ENCODE measurements around the gene SLC25A21. TPM values are rescaled to one million over a fixed set of nuclear protein-coding genes. Genes with fewer than 3 reads are reported as not detected.

Gene SLC25A21
- total and polyA plus RNA-seq, 2 experiments from 2014 or later, result 10.6 to 12.1 TPM

DNA sequence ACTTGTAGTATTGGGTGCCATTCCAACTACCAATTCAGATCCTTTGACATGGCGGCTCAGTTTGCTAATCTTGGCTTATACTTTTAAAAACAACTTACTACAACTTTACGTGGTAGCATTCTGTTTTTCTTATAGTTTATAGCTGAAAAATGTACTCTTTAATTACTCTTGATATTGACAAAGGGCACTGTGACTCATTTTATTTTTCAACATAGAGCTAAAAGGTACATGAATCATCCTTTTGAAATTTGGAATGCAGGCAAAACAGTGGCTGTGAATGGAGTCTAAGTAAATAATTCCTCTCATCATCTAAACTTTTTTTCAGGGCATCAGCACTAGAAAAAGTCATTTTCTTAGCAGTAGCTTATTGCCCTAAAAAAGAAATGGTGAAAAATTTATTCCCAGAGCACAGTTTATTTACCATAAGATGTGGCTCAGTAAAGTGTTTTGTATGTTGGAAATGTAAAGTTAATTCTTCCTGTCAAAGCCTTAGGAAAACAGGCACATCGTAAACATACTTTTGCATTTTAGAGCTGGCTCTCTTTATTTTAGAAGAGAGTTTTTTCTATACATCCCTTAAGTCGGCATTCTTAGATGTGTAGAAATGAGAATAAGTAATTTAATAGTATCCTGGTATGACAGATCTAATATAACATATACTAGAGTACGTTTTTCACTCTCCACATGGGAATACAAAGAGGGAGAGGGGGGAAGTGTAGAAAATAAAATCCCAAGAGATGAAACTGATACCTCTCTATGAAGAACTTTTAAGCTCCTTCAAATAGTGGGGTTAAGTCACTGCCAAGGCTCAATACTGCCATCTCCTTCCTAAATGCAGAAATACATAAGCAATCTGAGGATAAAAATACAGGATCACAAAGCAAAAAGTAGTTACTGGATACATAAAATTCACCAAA is 55.2 kb downstream of the SLC25A21 start (continued):
- TF ChIP-seq, protein P1, sequence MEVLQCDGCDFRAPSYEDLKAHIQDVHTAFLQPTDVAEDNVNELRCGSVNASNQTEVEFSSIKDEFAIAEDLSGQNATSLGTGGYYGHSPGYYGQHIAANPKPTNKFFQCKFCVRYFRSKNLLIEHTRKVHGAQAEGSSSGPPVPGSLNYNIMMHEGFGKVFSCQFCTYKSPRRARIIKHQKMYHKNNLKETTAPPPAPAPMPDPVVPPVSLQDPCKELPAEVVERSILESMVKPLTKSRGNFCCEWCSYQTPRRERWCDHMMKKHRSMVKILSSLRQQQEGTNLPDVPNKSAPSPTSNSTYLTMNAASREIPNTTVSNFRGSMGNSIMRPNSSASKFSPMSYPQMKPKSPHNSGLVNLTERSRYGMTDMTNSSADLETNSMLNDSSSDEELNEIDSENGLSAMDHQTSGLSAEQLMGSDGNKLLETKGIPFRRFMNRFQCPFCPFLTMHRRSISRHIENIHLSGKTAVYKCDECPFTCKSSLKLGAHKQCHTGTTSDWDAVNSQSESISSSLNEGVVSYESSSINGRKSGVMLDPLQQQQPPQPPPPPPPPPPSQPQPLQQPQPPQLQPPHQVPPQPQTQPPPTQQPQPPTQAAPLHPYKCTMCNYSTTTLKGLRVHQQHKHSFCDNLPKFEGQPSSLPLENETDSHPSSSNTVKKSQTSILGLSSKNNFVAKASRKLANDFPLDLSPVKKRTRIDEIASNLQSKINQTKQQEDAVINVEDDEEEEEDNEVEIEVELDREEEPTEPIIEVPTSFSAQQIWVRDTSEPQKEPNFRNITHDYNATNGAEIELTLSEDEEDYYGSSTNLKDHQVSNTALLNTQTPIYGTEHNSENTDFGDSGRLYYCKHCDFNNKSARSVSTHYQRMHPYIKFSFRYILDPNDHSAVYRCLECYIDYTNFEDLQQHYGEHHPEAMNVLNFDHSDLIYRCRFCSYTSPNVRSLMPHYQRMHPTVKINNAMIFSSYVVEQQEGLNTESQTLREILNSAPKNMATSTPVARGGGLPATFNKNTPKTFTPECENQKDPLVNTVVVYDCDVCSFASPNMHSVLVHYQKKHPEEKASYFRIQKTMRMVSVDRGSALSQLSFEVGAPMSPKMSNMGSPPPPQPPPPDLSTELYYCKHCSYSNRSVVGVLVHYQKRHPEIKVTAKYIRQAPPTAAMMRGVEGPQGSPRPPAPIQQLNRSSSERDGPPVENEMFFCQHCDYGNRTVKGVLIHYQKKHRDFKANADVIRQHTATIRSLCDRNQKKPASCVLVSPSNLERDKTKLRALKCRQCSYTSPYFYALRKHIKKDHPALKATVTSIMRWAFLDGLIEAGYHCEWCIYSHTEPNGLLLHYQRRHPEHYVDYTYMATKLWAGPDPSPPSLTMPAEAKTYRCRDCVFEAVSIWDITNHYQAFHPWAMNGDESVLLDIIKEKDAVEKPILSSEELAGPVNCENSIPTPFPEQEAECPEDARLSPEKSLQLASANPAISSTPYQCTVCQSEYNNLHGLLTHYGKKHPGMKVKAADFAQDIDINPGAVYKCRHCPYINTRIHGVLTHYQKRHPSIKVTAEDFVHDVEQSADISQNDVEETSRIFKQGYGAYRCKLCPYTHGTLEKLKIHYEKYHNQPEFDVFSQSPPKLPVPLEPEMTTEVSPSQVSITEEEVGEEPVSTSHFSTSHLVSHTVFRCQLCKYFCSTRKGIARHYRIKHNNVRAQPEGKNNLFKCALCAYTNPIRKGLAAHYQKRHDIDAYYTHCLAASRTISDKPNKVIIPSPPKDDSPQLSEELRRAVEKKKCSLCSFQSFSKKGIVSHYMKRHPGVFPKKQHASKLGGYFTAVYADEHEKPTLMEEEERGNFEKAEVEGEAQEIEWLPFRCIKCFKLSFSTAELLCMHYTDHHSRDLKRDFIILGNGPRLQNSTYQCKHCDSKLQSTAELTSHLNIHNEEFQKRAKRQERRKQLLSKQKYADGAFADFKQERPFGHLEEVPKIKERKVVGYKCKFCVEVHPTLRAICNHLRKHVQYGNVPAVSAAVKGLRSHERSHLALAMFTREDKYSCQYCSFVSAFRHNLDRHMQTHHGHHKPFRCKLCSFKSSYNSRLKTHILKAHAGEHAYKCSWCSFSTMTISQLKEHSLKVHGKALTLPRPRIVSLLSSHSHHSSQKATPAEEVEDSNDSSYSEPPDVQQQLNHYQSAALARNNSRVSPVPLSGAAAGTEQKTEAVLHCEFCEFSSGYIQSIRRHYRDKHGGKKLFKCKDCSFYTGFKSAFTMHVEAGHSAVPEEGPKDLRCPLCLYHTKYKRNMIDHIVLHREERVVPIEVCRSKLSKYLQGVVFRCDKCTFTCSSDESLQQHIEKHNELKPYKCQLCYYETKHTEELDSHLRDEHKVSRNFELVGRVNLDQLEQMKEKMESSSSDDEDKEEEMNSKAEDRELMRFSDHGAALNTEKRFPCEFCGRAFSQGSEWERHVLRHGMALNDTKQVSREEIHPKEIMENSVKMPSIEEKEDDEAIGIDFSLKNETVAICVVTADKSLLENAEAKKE (CRISPR knock-in tag; IDR thresholded peaks at IDR 0.05), result no peak

GRCh38 chr14:37115406-37115805 is 57.0 kb downstream of the SLC25A21 start:
- Histone ChIP-seq H3K36me3 (ENCODE audit: insufficient read depth) (no peaks in the 10 kb centered on the region), H3K4me3 (no peak overlapping the region), H3K4me2 (no peak overlapping the region), H3K27me3 (ENCODE audit: insufficient read depth) (no peaks in the 10 kb centered on the region), H4K20me1 (replicated peaks; ENCODE audit: insufficient read depth) (no peaks in the 10 kb centered on the region), H3K4me1 (ENCODE audit: insufficient read depth) (peaks cover 8% of the 10 kb centered on the region; the same call in 1 of the 2 replicates), H3K9me2 (ENCODE audit: insufficient read depth) (no peaks in the 10 kb centered on the region), H3K27ac (ENCODE audit: low read depth) (no peak overlapping the region), H3K79me2 (replicated peaks; ENCODE audit: insufficient read depth) (no peaks in the 10 kb centered on the region), H2AFZ (no peak overlapping the region), H3F3A (replicated peaks; ENCODE audit: low read depth) (no peaks in the 10 kb centered on the region)
- Mint-ChIP-seq H3K9me3 (peaks cover 5% of the 10 kb centered on the region; the same call in 2 of the 3 replicates), H3K27me3 (ENCODE audit: insufficient read depth, low read depth, poor library complexity) (no peaks in the 10 kb centered on the region), H3K27ac (no peak overlapping the region), H3K4me3 (no peak overlapping the region), H3K36me3 (ENCODE audit: low read depth) (peaks cover 7% of the 10 kb centered on the region; the same call in 2 of the 3 replicates), H3K4me1 (peaks cover 22% of the 10 kb centered on the region)
- no peak for ATAC-seq
- DNase-seq (ENCODE audit: low spot score), result no peak
- TF ChIP-seq POLR2AphosphoS5 (IDR thresholded peaks at IDR 0.05; ENCODE audit: low read depth), result no peak
- no peak for TF ChIP-seq CREB1 (CRISPR knock-in tag; IDR thresholded peaks at IDR 0.05; ENCODE audit: low read depth)
- TF ChIP-seq ETS1 (IDR thresholded peaks at IDR 0.05), result no peak
- TF ChIP-seq, protein P1 (CRISPR knock-in tag; IDR thresholded peaks at IDR 0.05), result no peak
- no peak for TF ChIP-seq JUNB (IDR thresholded peaks at IDR 0.05; ENCODE audit: unreplicated experiment)
- TF ChIP-seq STAT1 (IDR thresholded peaks at IDR 0.05; ENCODE audit: unreplicated experiment), result no peak

All from GM23338 (cell line).